Trophoblast cell (in vitro differentiated cells and primary cell): ENCODE measurements around the gene MED13L.

Source experiments
- DNase-seq, 2 donors: peaks; one replicate each; pipeline ENCODE4 v3.0.0-alpha.2; 2016
- H2AFZ ChIP-seq: 2 replicates; pipeline ENCODE4 v1.6.1; 2013; ENCODE audit warnings: low read length, moderate library complexity, mild to moderate bottlenecking; ENCODE audit not compliant: insufficient read depth, poor library complexity
- H2AK5ac ChIP-seq: 2 replicates; pipeline ENCODE4 v1.6.1; 2013; ENCODE audit warnings: mild to moderate bottlenecking, low read length
- H2BK120ac ChIP-seq: 2 replicates; pipeline ENCODE4 v1.6.1; 2013; ENCODE audit warnings: low read length, mild to moderate bottlenecking, moderate library complexity; ENCODE audit not compliant: insufficient read depth, poor library complexity
- H2BK12ac ChIP-seq: 2 replicates; pipeline ENCODE4 v1.6.1; 2013; ENCODE audit warnings: mild to moderate bottlenecking, low read length, moderate library complexity
- H2BK5ac ChIP-seq: 2 replicates; pipeline ENCODE4 v1.6.1; 2013; ENCODE audit warnings: low read length, low read depth, moderate library complexity, mild to moderate bottlenecking; ENCODE audit not compliant: poor library complexity
- H3K14ac ChIP-seq: 2 replicates; pipeline ENCODE4 v1.6.1; 2013; ENCODE audit warnings: mild to moderate bottlenecking, low read length
- H3K18ac ChIP-seq: 2 replicates; pipeline ENCODE4 v1.6.1; 2013; ENCODE audit warnings: mild to moderate bottlenecking, low read length
- H3K23ac ChIP-seq: 2 replicates; pipeline ENCODE4 v1.6.1; 2013; ENCODE audit warnings: low read length
- H3K27ac ChIP-seq: 2 replicates; pipeline ENCODE4 v1.5.1; 2013; ENCODE audit warnings: low read depth, mild to moderate bottlenecking, inconsistent platforms, low read length, moderate library complexity
- H3K27me3 ChIP-seq: 2 replicates; pipeline ENCODE4 v1.6.1; 2013; ENCODE audit warnings: inconsistent platforms, mild to moderate bottlenecking, low read length, moderate library complexity; ENCODE audit not compliant: insufficient read depth
- H3K36me3 ChIP-seq, 2 experiments: 1 replicate in 1 of 2; 2 replicates in 1 of 2; pipeline ENCODE4 v1.6.1; 2013; ENCODE audit warnings: low read length in 2 of 2, mild to moderate bottlenecking in 2 of 2, moderate library complexity in 1 of 2; ENCODE audit not compliant: insufficient read depth in 2 of 2, control insufficient read depth in 1 of 2
- H3K4ac ChIP-seq: 2 replicates; pipeline ENCODE4 v1.6.1; 2013; ENCODE audit warnings: low read depth, mild to moderate bottlenecking, low read length, moderate library complexity
- H3K4me1 ChIP-seq, 2 experiments: 1 replicate in 1 of 2; 2 replicates in 1 of 2; pipeline ENCODE4 v1.6.1; 2013; ENCODE audit warnings: low read length in 2 of 2, mild to moderate bottlenecking in 2 of 2, moderate library complexity in 1 of 2; ENCODE audit not compliant: insufficient read depth in 2 of 2, control insufficient read depth in 1 of 2
- H3K4me2 ChIP-seq: 2 replicates; pipeline ENCODE4 v1.6.1; 2013; ENCODE audit warnings: inconsistent platforms, mild to moderate bottlenecking, low read length, moderate library complexity
- H3K4me3 ChIP-seq: 2 replicates; pipeline ENCODE4 v1.5.1; 2013; ENCODE audit warnings: mild to moderate bottlenecking, low read depth, low read length, inconsistent platforms
- H3K79me1 ChIP-seq: one replicate; pipeline ENCODE4 v1.6.1; 2013; ENCODE audit warnings: low read length
- H3K79me2 ChIP-seq: 2 replicates; pipeline ENCODE4 v1.6.1; 2013; ENCODE audit warnings: low read length, mild to moderate bottlenecking; ENCODE audit not compliant: control insufficient read depth, insufficient read depth, poor library complexity
- H3K9ac ChIP-seq: 2 replicates; pipeline ENCODE4 v1.6.1; 2013; ENCODE audit warnings: mild to moderate bottlenecking, low read length
- H3K9me3 ChIP-seq: 2 replicates; pipeline ENCODE4 v1.6.1; 2013; ENCODE audit warnings: low read depth, mild to moderate bottlenecking, control low read depth, inconsistent platforms, low read length; ENCODE audit not compliant: insufficient read depth
- H4K12ac ChIP-seq: 2 replicates; pipeline ENCODE4 v1.6.1; 2013; ENCODE audit warnings: low read depth, mild to moderate bottlenecking, low read length, moderate library complexity
- H4K8ac ChIP-seq: 2 replicates; pipeline ENCODE4 v1.6.1; 2013; ENCODE audit warnings: low read depth, mild to moderate bottlenecking, low read length, moderate library complexity
- H4K91ac ChIP-seq: one replicate; pipeline ENCODE4 v1.6.1; 2013; ENCODE audit warnings: low read depth, mild to moderate bottlenecking, low read length, moderate library complexity
- WGBS: extraction: QIAGEN DNeasy Blood & Tissue Kit; methylation state at CpG from one replicate; pipeline ENCODE4 v1.1.7; 2013; ENCODE audit warnings: missing lambda C conversion rate; ENCODE audit not compliant: insufficient read length, insufficient coverage; ENCODE audit errors: extremely low coverage; 5-methylcytosine and 5-hydroxymethylcytosine counted together

The MED13L gene

GRCh38 chr12:116321913-116322312 lies 44.4 kb upstream of the MED13L start:
- Histone ChIP-seq H3K4me1 (peaks cover 24 to 25% of the 10 kb centered on the region in 2 experiments), H4K8ac (no peak overlapping the region), H3K9ac (no peak overlapping the region), H3K27me3 (no peaks in the 10 kb centered on the region), H3K4me3 (no peak overlapping the region), H2AFZ (no peak overlapping the region), H4K12ac (no peak overlapping the region), H3K14ac (no peak overlapping the region), H3K23ac (no peak overlapping the region), H3K79me1 (no peaks in the 10 kb centered on the region), H3K79me2 (no peaks in the 10 kb centered on the region), H2BK5ac (no peak overlapping the region), H3K36me3 (no peaks in the 10 kb centered on the region), H3K4ac (no peak overlapping the region), H2BK12ac (no peak overlapping the region), H3K9me3 (no peaks in the 10 kb centered on the region), H3K4me2 (no peak overlapping the region), H3K18ac (no peak overlapping the region), H2AK5ac (no peak overlapping the region), H3K27ac (no peak overlapping the region), H2BK120ac (no peak overlapping the region), H4K91ac (no peak overlapping the region)
- no peak for DNase-seq
- WGBS = no CpG with 5 or more reads among the region's 6 CpGs

- Histone ChIP-seq H2BK5ac (no peak overlapping the region), H2BK120ac (no peak overlapping the region), H2BK12ac (no peak overlapping the region), H3K4me2 (no peak overlapping the region), H4K8ac (no peak overlapping the region), H4K91ac (no peak overlapping the region), H4K12ac (no peak overlapping the region), H3K4ac (no peak overlapping the region), H3K18ac (no peak overlapping the region), H3K79me2 (no peaks in the 10 kb centered on the region), H3K23ac (no peak overlapping the region), H2AFZ (no peak overlapping the region), H3K79me1 (no peaks in the 10 kb centered on the region), H3K9me3 (no peaks in the 10 kb centered on the region), H3K9ac (no peak overlapping the region), H3K36me3 (no peaks in the 10 kb centered on the region), H2AK5ac (no peak overlapping the region), H3K14ac (no peak overlapping the region), H3K27me3 (no peaks in the 10 kb centered on the region), H3K4me1 (peaks cover 24 to 25% of the 10 kb centered on the region in 2 experiments), H3K4me3 (no peak overlapping the region), H3K27ac (peak overlapping the region; percentile 30)
- no CpG with 5 or more reads among the region's 2 CpGs for WGBS
- peak; percentile 97 for DNase-seq
Observed at GRCh38 chr12:116320791-116321217, 43.3 kb upstream of the MED13L start.

- Histone ChIP-seq H3K18ac (no peak overlapping the region), H2AK5ac (no peak overlapping the region), H3K23ac (no peak overlapping the region), H3K79me2 (no peaks in the 10 kb centered on the region), H3K4ac (no peak overlapping the region), H3K9ac (no peak overlapping the region), H3K27me3 (no peaks in the 10 kb centered on the region), H2BK12ac (peak overlapping the region; percentile 67), H2BK120ac (no peak overlapping the region), H2BK5ac (peak overlapping the region; percentile 14), H3K36me3 (no peaks in the 10 kb centered on the region), H3K4me3 (no peak overlapping the region), H3K27ac (peak overlapping the region; percentile 30), H3K79me1 (no peaks in the 10 kb centered on the region), H3K14ac (no peak overlapping the region), H4K91ac (no peak overlapping the region), H3K4me2 (no peak overlapping the region), H3K4me1 (peaks cover 24 to 25% of the 10 kb centered on the region in 2 experiments), H3K9me3 (no peaks in the 10 kb centered on the region), H2AFZ (no peak overlapping the region), H4K8ac (no peak overlapping the region), H4K12ac (no peak overlapping the region)
- DNase-seq = peak; percentile 60 to 69
- WGBS = no CpG with 5 or more reads among the region's 16 CpGs
Observed at GRCh38 chr12:116319898-116320621, 42.6 kb upstream of the MED13L start.

- no peaks in the 10 kb centered on the region for H3K79me1 ChIP-seq
- H3K4ac ChIP-seq = no peak overlapping the region
- no peak overlapping the region for H3K18ac ChIP-seq
- no peak for DNase-seq
- H3K4me3 ChIP-seq = no peak overlapping the region
- no peak overlapping the region for H4K8ac ChIP-seq
- no peak overlapping the region for H3K27ac ChIP-seq
- H4K12ac ChIP-seq = no peak overlapping the region
- no peak overlapping the region for H2AK5ac ChIP-seq
- peak overlapping the region; percentile 28 for H2BK12ac ChIP-seq
- no peaks in the 10 kb centered on the region for H3K79me2 ChIP-seq
- no peak overlapping the region for H3K4me2 ChIP-seq
- peaks cover 24 to 25% of the 10 kb centered on the region in 2 experiments for H3K4me1 ChIP-seq
- no CpG with 5 or more reads among the region's 14 CpGs for WGBS
- H3K9ac ChIP-seq = no peak overlapping the region
- H2AFZ ChIP-seq = no peak overlapping the region
- H3K9me3 ChIP-seq = no peaks in the 10 kb centered on the region
- no peak overlapping the region for H3K23ac ChIP-seq
- H2BK5ac ChIP-seq = no peak overlapping the region
- H3K14ac ChIP-seq = no peak overlapping the region
- no peaks in the 10 kb centered on the region for H3K36me3 ChIP-seq
- H4K91ac ChIP-seq = no peak overlapping the region
- no peaks in the 10 kb centered on the region for H3K27me3 ChIP-seq
- no peak overlapping the region for H2BK120ac ChIP-seq
Observed at GRCh38 chr12:116319233-116319897, 41.9 kb upstream of the MED13L start.
